Tongue (tissue), 2 donors: ENCODE measurements around the gene N4BP2L2. TPM values are rescaled to one million over a fixed set of nuclear protein-coding genes. Genes with fewer than 3 reads are reported as not detected.

ENCODE experiments used
- DNase-seq: peaks from one replicate; pipeline ENCODE4 v3.0.0-alpha.2; 2015
- total RNA-seq: library from RNA; depleted of rRNA; stranded (reverse); fragments of >200 nt; gene quantifications from one replicate; pipeline ENCODE4 v1.2.3, GENCODE V29; 2014

The N4BP2L2 gene
- total RNA-seq, 1 donor from 2014 or later = 256 TPM

DNA sequence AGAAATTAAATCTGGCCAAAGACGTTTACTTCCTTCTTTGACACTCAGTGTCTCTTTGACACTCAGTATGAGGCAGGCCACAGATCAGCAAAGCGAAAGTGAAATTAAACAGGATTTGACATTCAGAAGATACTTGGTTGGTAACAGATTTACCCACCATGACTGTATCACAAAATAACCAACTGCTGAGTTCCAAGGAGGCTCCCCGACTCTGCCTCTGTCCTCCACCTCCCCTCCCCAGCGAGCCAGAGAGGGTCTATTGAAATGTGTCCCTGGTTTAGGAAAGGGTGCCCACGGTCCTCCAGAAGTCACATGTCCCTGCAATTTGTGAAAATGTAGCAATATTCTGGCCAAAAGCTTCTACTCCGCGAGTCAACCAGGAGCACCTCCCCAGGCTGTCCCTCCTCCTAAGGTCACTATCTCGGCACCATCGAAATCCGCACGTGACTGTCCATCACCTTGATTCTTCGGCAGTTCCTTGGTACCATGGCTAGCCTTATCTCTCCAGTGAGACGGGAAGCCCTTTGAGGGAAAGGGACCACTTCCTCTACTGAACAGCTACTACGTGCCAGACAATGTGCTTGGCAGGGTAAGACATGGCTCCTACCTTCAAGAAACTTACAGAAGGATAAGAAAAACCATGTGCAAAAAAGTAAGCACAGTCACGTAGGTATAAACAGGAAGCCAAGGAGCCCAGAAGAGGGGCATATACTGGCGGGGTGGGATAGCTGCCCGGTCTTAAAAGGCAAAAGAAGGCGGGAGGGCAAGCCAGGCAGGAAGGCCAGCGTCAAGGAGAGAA, 112.2 kb downstream of the N4BP2L2 start:
- DNase-seq = no peak

- DNase-seq = no peak
Observed at GRCh38 chr13:32425158-32425557, 113.4 kb downstream of the N4BP2L2 start.

- DNase-seq = no peak
Observed at GRCh38 chr13:32423592-32423991, 115.0 kb downstream of the N4BP2L2 start.

DNA sequence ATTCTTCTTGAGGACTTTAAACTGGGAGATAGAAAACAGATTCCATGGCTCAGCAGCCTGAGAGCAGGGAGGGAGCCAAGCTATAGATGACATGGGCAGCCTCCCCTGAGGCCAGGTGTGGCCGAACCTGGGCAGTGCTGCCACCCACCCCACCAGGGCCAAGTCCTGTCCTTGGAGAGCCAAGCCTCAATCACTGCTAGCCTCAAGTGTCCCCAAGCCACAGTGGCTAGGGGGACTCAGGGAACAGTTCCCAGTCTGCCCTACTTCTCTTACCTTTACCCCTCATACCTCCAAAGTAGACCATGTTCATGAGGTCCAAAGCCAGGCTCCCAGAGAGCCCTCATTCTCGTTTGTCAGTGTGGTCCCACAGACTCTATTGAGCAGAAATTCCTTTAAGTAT, 118.7 kb downstream of the N4BP2L2 start:
- no peak for DNase-seq

DNA sequence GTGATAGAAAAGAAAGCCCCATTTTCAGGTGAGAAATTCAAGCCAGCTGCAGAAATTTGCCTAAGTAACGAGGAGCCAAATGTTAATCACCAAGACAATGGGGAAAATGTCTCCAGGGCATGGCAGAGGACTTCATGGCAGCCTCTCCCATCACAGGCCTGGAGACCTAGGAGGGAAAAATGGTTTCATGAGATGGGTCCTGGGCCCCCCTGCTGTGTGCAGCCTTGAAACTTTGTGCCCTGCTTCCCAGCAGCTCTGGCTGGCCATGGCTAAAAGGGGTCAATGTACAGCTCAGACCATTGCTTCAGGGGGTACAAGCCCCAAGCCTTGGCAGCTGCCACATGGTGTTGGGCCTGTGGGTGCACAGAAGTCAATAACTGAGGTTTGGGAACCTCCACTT, 120.6 kb downstream of the N4BP2L2 start:
- no peak for DNase-seq

- no peak for DNase-seq
Observed at GRCh38 chr13:32415019-32415418, 123.6 kb downstream of the N4BP2L2 start.

GRCh38 chr13:32414580-32414979, 124.0 kb downstream of the N4BP2L2 start:
- no peak for DNase-seq

- DNase-seq = no peak
Observed at GRCh38 chr13:32413284-32413683, 125.3 kb downstream of the N4BP2L2 start.

GRCh38 chr13:32409561-32410421, 128.8 kb downstream of the N4BP2L2 start:
- peak; percentile 41 for DNase-seq

GRCh38 chr13:32409001-32409313, 129.6 kb downstream of the N4BP2L2 start:
- DNase-seq = no peak

- DNase-seq = no peak
Observed at GRCh38 chr13:32408296-32409000, 130.1 kb downstream of the N4BP2L2 start.

DNA sequence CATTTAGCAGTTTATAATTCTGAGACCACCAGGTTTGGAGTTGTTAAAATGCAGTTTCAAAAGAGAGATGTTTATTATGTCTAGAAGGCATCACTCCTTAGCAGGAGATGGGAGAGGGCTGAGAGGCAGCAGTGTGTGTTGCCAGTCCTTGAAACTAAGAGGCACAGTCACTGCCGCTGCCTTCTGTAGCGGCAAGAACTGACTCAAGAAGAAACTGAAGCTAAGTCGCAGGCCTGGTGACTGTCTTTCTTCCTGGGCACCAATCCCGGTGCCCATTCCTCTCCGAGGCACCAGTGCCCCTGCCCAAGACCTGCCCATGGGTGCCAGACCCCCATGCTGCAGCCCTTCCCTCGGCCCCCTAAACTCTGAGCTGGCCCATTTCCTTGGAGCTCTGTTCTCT, 130.7 kb downstream of the N4BP2L2 start:
- no peak for DNase-seq

GRCh38 chr13:32403108-32403507, 135.5 kb downstream of the N4BP2L2 start:
- no peak for DNase-seq

GRCh38 chr13:32391101-32391619, 147.4 kb downstream of the N4BP2L2 start:
- DNase-seq = no peak

- no peak for DNase-seq
Observed at GRCh38 chr13:32390484-32390883, 148.1 kb downstream of the N4BP2L2 start.

- DNase-seq = no peak
Observed at GRCh38 chr13:32390048-32390447, 148.5 kb downstream of the N4BP2L2 start.

- DNase-seq = no peak
Observed at GRCh38 chr13:32385410-32385809, 153.2 kb downstream of the N4BP2L2 start.

- DNase-seq = no peak
Observed at GRCh38 chr13:32384702-32385101, 153.9 kb downstream of the N4BP2L2 start.

DNA sequence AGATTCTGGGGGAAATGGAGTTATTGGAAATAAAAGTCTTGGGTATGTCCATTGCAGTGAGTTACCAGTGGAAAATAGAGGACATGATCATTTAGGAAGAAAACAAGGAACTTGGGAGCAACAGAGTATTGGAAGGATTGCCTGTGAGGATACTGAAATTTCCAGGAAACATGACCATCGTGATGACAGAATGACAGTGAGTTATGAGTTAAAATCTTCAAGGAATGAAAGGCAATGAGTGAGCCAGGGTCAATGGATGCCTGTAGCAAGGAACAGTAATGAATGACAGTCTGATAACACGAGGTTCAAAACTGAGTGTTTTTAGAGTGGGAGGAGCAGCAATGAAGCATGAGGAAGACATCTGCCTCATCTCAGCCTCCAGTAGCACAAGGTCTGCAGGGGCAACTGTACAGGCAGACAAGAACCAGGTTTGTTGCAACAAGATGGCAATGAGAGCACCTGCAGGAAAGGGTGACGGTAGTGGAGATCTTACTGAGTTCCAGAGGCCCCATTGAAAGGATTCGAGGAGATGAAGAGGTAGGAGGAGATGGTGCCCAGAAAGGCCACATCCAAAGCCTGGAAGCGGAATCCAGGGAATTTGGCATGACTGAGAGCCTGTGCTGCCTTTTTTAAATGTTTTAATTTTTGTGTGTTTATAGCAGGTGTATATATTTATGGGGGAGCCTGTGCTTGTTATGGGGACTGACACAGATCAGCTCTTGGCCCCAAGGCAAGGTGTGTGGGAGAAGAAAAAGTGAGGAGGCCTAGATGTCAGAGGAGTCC, 154.6 kb downstream of the N4BP2L2 start:
- DNase-seq = no peak
